Esophagus muscularis mucosa (tissue), 4 donors: ENCODE measurements around the gene GNB4. TPM values are rescaled to one million over a fixed set of nuclear protein-coding genes. Genes with fewer than 3 reads are reported as not detected.

Source experiments
- DNase-seq: peaks from one replicate; pipeline ENCODE4 v3.0.0-alpha.2; 2017; ENCODE audit errors: extremely low spot score
- H3K27ac ChIP-seq, 4 donors: fragments of 200-600 bp; sonication (generic); replicated peaks in 1 of 4; 1 replicate in 3 of 4; 2 replicates in 1 of 4; pipeline ENCODE4 v1.5.1; 2016 to 2019; ENCODE audit warnings: mild to moderate bottlenecking in 1 of 4
- H3K27me3 ChIP-seq, 4 donors: fragments of 200-600 bp; sonication (generic); one replicate each; pipeline versions ENCODE4 v1.5.1 to v1.6.0; 2016 to 2019
- H3K36me3 ChIP-seq, 4 donors: fragments of 200-600 bp; sonication (generic); one replicate each; pipeline ENCODE4 v1.5.1; 2016 to 2019
- H3K4me1 ChIP-seq, 4 donors: fragments of 200-600 bp; sonication (generic); one replicate each; pipeline ENCODE4 v1.5.1; 2016 to 2019
- H3K4me3 ChIP-seq, 4 donors: fragments of 200-600 bp; sonication (generic); 1 replicate in 2 of 4; 2 replicates in 2 of 4; pipeline ENCODE4 v1.5.1; 2016 to 2019; ENCODE audit warnings: mild to moderate bottlenecking in 4 of 4, moderate library complexity in 1 of 4
- H3K9me3 ChIP-seq, 4 donors: fragments of 200-600 bp; sonication (generic); 1 replicate in 3 of 4; 2 replicates in 1 of 4; pipeline ENCODE4 v1.5.1; 2016 to 2019
- EP300 ChIP-seq: sonication (generic); formaldehyde crosslinking; IDR thresholded peaks from one replicate; pipeline ENCODE4 v1.6.1; 2017; ENCODE audit warnings: antibody characterized with exemption
- POLR2A ChIP-seq: fragments of 450-650 bp; IDR thresholded peaks from one replicate; pipeline ENCODE4 v1.6.1; 2017; ENCODE audit warnings: antibody characterized with exemption, moderate library complexity, mild to moderate bottlenecking, low read depth
- POLR2AphosphoS5 ChIP-seq, 2 donors: sonication (generic); formaldehyde crosslinking; IDR thresholded peaks; one replicate each; pipeline ENCODE4 v1.6.1; 2017; ENCODE audit warnings: antibody characterized with exemption in 2 of 2
- WGBS: methylation state at CpG from one replicate; pipeline ENCODE4 v1.1.5; 2018; 5-methylcytosine and 5-hydroxymethylcytosine counted together
- intact Hi-C: fragments of 100-400 bp; cut with DNase I; formaldehyde crosslinking; loops from one replicate; pipeline ENCODE4 v1.15.1; 2023
- total RNA-seq, 4 donors: library from RNA; depleted of rRNA; stranded (reverse); fragments of >200 nt; gene quantifications; one replicate each; pipeline versions ENCODE4 v1.1.0 to v1.2.1, GENCODE V29; 2016
- TF ChIP-seq, protein P1 (sequence below), 3 experiments: fragments of 200-600 bp in 2 of 3; fragments of 450-650 bp in 1 of 3; sonication (generic) in 2 of 3; IDR thresholded peaks; one replicate each; pipeline ENCODE4 v1.5.1; 2017 to 2019; ENCODE audit warnings: antibody characterized with exemption in 3 of 3, mild to moderate bottlenecking in 2 of 3, moderate library complexity in 1 of 3

GNB4 gene
- total RNA-seq: 100 to 1,000 TPM in 1 of 4 donors, 10 to 100 TPM in 3; 57.7 to 130 (median 80.9) TPM

DNA sequence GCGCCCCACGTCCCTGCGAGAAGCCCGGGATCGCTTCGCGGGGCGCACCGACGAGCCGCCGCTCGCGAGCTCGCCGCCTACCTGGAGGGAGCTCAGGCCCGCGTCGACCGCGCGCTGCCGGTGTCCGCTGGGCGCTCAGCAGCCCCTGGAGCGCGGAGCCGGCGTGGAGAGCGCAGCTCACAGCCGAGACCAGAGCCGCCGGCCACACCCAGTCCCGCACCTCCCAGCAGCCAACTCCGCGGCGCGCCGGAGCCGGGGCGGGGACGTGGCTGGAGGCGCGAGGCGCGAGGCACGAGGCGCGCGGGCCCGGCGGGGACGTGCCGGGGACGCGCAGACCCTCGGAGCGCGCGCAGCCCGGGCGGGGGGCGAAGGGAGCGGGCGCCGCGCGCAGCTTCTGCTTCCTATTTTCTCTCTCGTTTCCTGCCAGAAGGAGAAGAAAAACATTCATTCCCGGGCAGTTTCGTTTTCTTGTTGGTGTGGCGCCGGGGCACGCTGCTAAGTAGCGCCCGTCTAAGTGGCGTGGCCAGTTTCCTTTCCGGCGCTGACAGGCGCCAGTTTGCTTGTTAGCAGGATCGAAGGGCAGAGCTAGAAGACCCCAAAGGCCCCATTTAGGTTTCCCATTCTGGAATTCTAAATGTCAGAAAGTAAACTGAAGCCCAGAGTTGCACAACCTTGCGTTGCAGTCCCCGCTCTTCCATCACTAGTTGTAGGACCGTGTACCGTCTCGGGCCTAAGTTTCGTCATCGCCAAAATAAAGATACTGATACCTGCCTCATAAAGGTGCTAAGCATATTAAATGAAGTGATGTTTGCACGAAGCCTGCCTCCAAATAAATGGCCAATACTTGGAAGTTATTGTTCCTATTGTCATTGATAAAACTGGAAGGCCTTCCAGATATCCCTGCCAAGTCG lies at the start of gene GNB4:
Gene GNB4 (minus strand): TSS at position 206 of the 911 bp plus-strand sequence. CDS start 25,270 bp downstream, outside the sequence.
- TF ChIP-seq POLR2AphosphoS5 (IDR thresholded peaks at IDR 0.05) (peak; percentile 26 to 73), EP300 (no peak)
- H3K27me3 ChIP-seq: no peaks in the 10 kb centered on the region
- peak within 1 kb of the TSS; percentile 66 to 90 (median 82) for H3K4me3 ChIP-seq
- H3K4me1 ChIP-seq: peaks cover 34 to 57% (median 45%) of the 10 kb centered on the region in 4 donors
- H3K9me3 ChIP-seq: no peaks in the 10 kb centered on the region
- DNase-seq: peak; percentile 93
- intact Hi-C loops: loop anchor here (10.0 kb wide), 1 partner anchor 107 kb away; the partner anchor contains the start of gene MFN1
- peak within 1 kb of the TSS; percentile 94 to 99 (median 96) for H3K27ac ChIP-seq
- WGBS: 5% methylated on average over 9 of the region's 90 CpGs
- H3K36me3 ChIP-seq: peaks cover 0 to 6% (median 0%) of the 10 kb centered on the region in 4 donors

DNA sequence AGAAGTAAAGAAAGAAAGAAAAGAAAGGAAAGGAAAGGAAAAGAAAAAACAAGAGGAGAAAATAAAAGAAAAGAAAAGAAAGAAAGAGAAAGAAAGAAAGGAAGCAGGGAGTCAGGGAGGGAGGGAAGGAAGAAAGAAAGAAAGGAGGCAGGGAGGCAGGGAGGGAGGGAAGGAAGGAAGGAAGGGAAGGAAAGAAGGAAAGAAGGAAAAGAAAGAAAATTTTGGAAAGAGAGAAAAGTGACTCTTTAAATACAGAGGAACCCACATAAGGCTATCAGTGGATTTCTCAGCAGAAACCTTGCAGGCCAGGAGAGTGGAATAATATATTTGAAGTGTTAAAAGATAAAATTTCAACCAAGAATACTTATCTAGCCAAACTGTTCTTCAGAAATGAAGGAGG lies 44.2 kb upstream of the GNB4 start:
- H3K27me3 ChIP-seq: no peaks in the 10 kb centered on the region
- peak; percentile 1 for DNase-seq
- no peak overlapping the region for H3K27ac ChIP-seq
- no peaks in the 10 kb centered on the region for H3K36me3 ChIP-seq
- H3K4me1 ChIP-seq: no peaks in the 10 kb centered on the region
- peaks cover 0 to 54% (median 37%) of the 10 kb centered on the region in 4 donors for H3K9me3 ChIP-seq
- intact Hi-C loops: no loop called here
- TF ChIP-seq POLR2AphosphoS5 (IDR thresholded peaks at IDR 0.05) (no peak), EP300 (no peak), POLR2A (no peak)
- TF ChIP-seq, protein P1, sequence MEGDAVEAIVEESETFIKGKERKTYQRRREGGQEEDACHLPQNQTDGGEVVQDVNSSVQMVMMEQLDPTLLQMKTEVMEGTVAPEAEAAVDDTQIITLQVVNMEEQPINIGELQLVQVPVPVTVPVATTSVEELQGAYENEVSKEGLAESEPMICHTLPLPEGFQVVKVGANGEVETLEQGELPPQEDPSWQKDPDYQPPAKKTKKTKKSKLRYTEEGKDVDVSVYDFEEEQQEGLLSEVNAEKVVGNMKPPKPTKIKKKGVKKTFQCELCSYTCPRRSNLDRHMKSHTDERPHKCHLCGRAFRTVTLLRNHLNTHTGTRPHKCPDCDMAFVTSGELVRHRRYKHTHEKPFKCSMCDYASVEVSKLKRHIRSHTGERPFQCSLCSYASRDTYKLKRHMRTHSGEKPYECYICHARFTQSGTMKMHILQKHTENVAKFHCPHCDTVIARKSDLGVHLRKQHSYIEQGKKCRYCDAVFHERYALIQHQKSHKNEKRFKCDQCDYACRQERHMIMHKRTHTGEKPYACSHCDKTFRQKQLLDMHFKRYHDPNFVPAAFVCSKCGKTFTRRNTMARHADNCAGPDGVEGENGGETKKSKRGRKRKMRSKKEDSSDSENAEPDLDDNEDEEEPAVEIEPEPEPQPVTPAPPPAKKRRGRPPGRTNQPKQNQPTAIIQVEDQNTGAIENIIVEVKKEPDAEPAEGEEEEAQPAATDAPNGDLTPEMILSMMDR (IDR thresholded peaks at IDR 0.05): no peak
- H3K4me3 ChIP-seq: no peak overlapping the region

DNA sequence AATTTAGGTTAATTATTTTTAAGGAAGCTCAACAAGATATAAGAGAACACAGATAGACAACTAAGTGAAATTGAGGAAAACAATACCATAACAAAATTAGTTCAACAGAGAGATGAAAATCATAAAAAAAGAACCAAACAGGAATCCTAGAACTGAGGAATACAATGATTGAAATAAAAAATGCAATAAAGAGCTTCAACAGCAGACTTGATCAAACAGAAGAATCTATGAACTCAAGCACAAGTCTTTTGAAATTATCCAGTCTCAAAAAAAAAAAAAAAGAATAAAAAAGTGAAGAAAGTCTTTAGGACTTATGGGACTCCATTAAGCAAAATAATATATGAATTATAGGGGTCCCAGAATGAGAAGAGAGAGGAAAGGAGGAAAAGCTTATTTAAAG lies 42.0 kb upstream of the GNB4 start:
- no peak for TF ChIP-seq EP300
- no peak for TF ChIP-seq POLR2A
- TF ChIP-seq, protein P1 (IDR thresholded peaks at IDR 0.05): no peak
- no peak for TF ChIP-seq POLR2AphosphoS5 (IDR thresholded peaks at IDR 0.05)
- no peaks in the 10 kb centered on the region for H3K4me1 ChIP-seq
- DNase-seq: no peak
- H3K27me3 ChIP-seq: no peaks in the 10 kb centered on the region
- no peak overlapping the region for H3K27ac ChIP-seq
- H3K9me3 ChIP-seq: peaks cover 0 to 53% (median 37%) of the 10 kb centered on the region in 4 donors
- intact Hi-C loops: no loop called here
- H3K36me3 ChIP-seq: no peaks in the 10 kb centered on the region
- no peak overlapping the region for H3K4me3 ChIP-seq

DNA sequence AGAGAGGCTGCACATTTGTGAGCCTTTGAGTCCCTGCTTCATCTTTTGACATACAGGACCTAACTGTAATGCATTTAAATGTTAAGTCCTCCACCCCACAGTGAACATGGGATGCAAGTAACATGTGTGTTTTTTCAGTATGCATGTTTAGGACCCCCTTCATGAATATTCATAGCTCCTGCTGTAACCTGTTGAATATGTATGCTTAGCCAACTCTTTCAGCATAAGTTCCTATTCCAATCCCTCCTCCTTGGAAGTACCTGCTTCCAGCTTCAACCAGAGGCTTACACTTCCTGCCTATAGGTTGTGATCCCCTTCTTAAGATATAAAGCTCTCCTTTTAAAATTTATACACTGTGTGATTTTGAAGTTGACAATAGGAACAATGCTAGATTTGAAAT lies 36.9 kb upstream of the GNB4 start:
- H3K36me3 ChIP-seq: no peaks in the 10 kb centered on the region
- DNase-seq: peak; percentile 19
- H3K4me1 ChIP-seq: no peaks in the 10 kb centered on the region
- intact Hi-C loops: no loop called here
- H3K27ac ChIP-seq: no peak overlapping the region
- no peaks in the 10 kb centered on the region for H3K27me3 ChIP-seq
- no peak overlapping the region for H3K4me3 ChIP-seq
- peaks cover 0 to 15% (median 10%) of the 10 kb centered on the region in 4 donors for H3K9me3 ChIP-seq
- TF ChIP-seq POLR2AphosphoS5 (IDR thresholded peaks at IDR 0.05): no peak
- TF ChIP-seq, protein P1 (IDR thresholded peaks at IDR 0.05): no peak
- TF ChIP-seq EP300: no peak
- no peak for TF ChIP-seq POLR2A

DNA sequence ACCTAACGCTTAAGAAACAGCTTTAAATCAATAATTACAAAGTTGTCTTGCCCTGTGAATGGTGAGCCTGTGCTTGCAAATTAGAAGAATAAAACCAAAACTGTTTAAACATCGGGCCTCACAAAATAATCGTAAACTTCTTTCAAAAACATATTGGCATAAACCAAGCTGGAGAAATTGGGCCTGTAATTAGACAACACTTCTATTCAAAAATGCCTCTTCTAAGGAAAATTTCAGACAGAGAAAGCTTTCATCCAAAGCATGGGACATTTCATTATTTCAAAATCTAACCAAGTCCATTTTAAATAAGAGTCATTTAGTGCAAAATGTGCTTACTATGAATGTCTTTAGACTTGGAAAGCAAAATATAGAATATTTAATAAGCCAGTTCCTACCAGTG lies 35.5 kb upstream of the GNB4 start:
- no peak for DNase-seq
- Histone ChIP-seq H3K27me3 (no peaks in the 10 kb centered on the region), H3K27ac (no peak overlapping the region), H3K4me3 (no peak overlapping the region), H3K9me3 (peaks cover 0 to under 1% (median 0%) of the 10 kb centered on the region in 4 donors), H3K36me3 (no peaks in the 10 kb centered on the region), H3K4me1 (no peaks in the 10 kb centered on the region)
- 88% methylated on average over 3 of the region's 3 CpGs for WGBS
- no peak for TF ChIP-seq POLR2A
- TF ChIP-seq POLR2AphosphoS5 (IDR thresholded peaks at IDR 0.05): no peak
- TF ChIP-seq EP300: no peak
- TF ChIP-seq, protein P1 (IDR thresholded peaks at IDR 0.05): no peak
- intact Hi-C loops: no loop called here
